NCI-H2196 treated with DMSO at 0.1 percent for 48 hours (cell line): Measurements from ENCODE around the gene SFMBT1.

Source experiments
- DNase-seq: peaks from one replicate; lab custom pipeline; 2025; ENCODE audit not compliant: unreplicated experiment; lab: John Stamatoyannopoulos, UW

The SFMBT1 gene

GRCh38 chr3:53045518-53046170, at the start of gene SFMBT1:
SFMBT1 (minus strand) TSS chr3:53046073; CDS start chr3:52969128, 76,945 bp downstream.
- no peak for DNase-seq

GRCh38 chr3:53092942-53093341, 47.1 kb upstream of the SFMBT1 start:
- DNase-seq, result no peak

- no peak for DNase-seq
Measured at GRCh38 chr3:53092216-53092615, 46.3 kb upstream of the SFMBT1 start.

- no peak for DNase-seq
Measured at GRCh38 chr3:53091011-53091410, 45.1 kb upstream of the SFMBT1 start.

GRCh38 chr3:53089511-53089910, 43.6 kb upstream of the SFMBT1 start:
- DNase-seq, result no peak

- DNase-seq, result no peak
Measured at GRCh38 chr3:53085476-53085875, 39.6 kb upstream of the SFMBT1 start.

- no peak for DNase-seq
Measured at GRCh38 chr3:53084310-53085001, 38.6 kb upstream of the SFMBT1 start.

- no peak for DNase-seq
Measured at GRCh38 chr3:53083949-53084309, 38.1 kb upstream of the SFMBT1 start.

GRCh38 chr3:53083521-53083920, 37.6 kb upstream of the SFMBT1 start:
- DNase-seq, result no peak

GRCh38 chr3:53082736-53083135, 36.9 kb upstream of the SFMBT1 start:
- no peak for DNase-seq

GRCh38 chr3:53081318-53081717, 35.4 kb upstream of the SFMBT1 start:
- no peak for DNase-seq

GRCh38 chr3:53080612-53081205, 34.8 kb upstream of the SFMBT1 start:
- DNase-seq, result no peak

GRCh38 chr3:53079791-53080555, 34.1 kb upstream of the SFMBT1 start:
- DNase-seq, result no peak

- no peak for DNase-seq
Measured at GRCh38 chr3:53079147-53079546, 33.3 kb upstream of the SFMBT1 start.

- no peak for DNase-seq
Measured at GRCh38 chr3:53078656-53079055, 32.8 kb upstream of the SFMBT1 start.

GRCh38 chr3:53077476-53078220, 31.8 kb upstream of the SFMBT1 start:
- DNase-seq, result no peak

- DNase-seq, result no peak
Measured at GRCh38 chr3:53075743-53076140, 29.9 kb upstream of the SFMBT1 start.

GRCh38 chr3:53074761-53075742, 29.2 kb upstream of the SFMBT1 start:
- no peak for DNase-seq

GRCh38 chr3:53074366-53074696, 28.5 kb upstream of the SFMBT1 start:
- no peak for DNase-seq
